Lung (tissue), 12 donors: ENCODE results near the gene MTA1. TPM values are rescaled to one million over a fixed set of nuclear protein-coding genes. Genes with fewer than 3 reads are reported as not detected.

Experiments used
- ATAC-seq: fragments of 200-7000 bp; cut with Tn5 transposase; one replicate; pipeline ENCODE4 v1.9.1; 2020; ENCODE audit warnings: moderate number of reproducible peaks; ENCODE audit not compliant: insufficient read depth, low FRiP score
- DNase-seq, 3 donors: peaks; one replicate each; pipeline ENCODE4 v3.0.0-alpha.2; 2013 to 2017
- H3K27ac ChIP-seq, 2 donors: one replicate each; pipeline ENCODE4 v1.5.1; 2013; ENCODE audit warnings: mild to moderate bottlenecking in 2 of 2, moderate library complexity in 2 of 2, control low read depth in 1 of 2, inconsistent platforms in 1 of 2, low read depth in 1 of 2, low read length in 1 of 2
- H3K27me3 ChIP-seq, 3 donors: one replicate each; pipeline ENCODE4 v1.5.1; 2013; ENCODE audit warnings: low read length in 2 of 3; ENCODE audit not compliant: control insufficient read depth in 3 of 3, insufficient read depth in 3 of 3
- H3K36me3 ChIP-seq, 4 donors: one replicate each; pipeline ENCODE4 v1.5.1; 2013; ENCODE audit warnings: low read length in 4 of 4, mild to moderate bottlenecking in 1 of 4, moderate library complexity in 1 of 4; ENCODE audit not compliant: control insufficient read depth in 4 of 4, insufficient read depth in 4 of 4
- H3K4me1 ChIP-seq, 5 donors: one replicate each; pipeline ENCODE4 v1.5.1; 2013; ENCODE audit warnings: low read length in 5 of 5, mild to moderate bottlenecking in 2 of 5, moderate library complexity in 1 of 5; ENCODE audit not compliant: control insufficient read depth in 5 of 5, insufficient read depth in 5 of 5
- H3K4me3 ChIP-seq: one replicate; pipeline ENCODE4 v1.5.1; 2013; ENCODE audit warnings: mild to moderate bottlenecking, control low read depth, moderate library complexity
- H3K9ac ChIP-seq, 2 donors: one replicate each; pipeline ENCODE4 v1.5.1; 2013; ENCODE audit warnings: low read length in 2 of 2, control low read depth in 1 of 2; ENCODE audit not compliant: insufficient read depth in 1 of 2
- H3K9me3 ChIP-seq, 4 donors: one replicate each; pipeline ENCODE4 v1.5.1; 2013; ENCODE audit warnings: low read length in 3 of 4, mild to moderate bottlenecking in 1 of 4, moderate library complexity in 1 of 4; ENCODE audit not compliant: control insufficient read depth in 4 of 4, insufficient read depth in 3 of 4
- WGBS, 2 donors: extraction: QIAGEN DNeasy Blood & Tissue Kit; methylation state at CpG; one replicate each; pipeline ENCODE4 v1.1.7; 2013; 5-methylcytosine and 5-hydroxymethylcytosine counted together
- polyA plus RNA-seq, 2 donors: library from polyadenylated mRNA; stranded (reverse); fragments of 200-250 nt; gene quantifications; one replicate each; pipeline ENCODE4 v1.2.1, GENCODE V29; 2013
- total RNA-seq, 2 donors: library from RNA; depleted of rRNA in 1 of 2; stranded (reverse); fragments of >200 nt in 1 of 2; gene quantifications; one replicate each; pipeline ENCODE4 v1.2.1, GENCODE V29; 2014 to 2021
- TF ChIP-seq, protein P1 (sequence below): IDR thresholded peaks from 2 replicates; pipeline ENCODE4 v1.5.1; 2012; ENCODE audit warnings: mild to moderate bottlenecking; ENCODE audit errors: control extremely low read depth, extremely low read depth
- donor health status: control.
- donor health status: control.
- donor health status: Bipolar disorder and iron deficiency.
- donor health status: healthy.
- donor health status: DM: yes; HTN: yes; CAD: no.

Gene MTA1
- total and polyA plus RNA-seq, 4 donors = 40.2 to 113 (median 63.6) TPM

- peaks cover 0 to 4% (median 0%) of the 10 kb centered on the region in 5 donors for H3K4me1 ChIP-seq
- ATAC-seq (no peak), DNase-seq (no peak)
- H3K27me3 ChIP-seq = no peaks in the 10 kb centered on the region
- H3K4me3 ChIP-seq = no peak overlapping the region
- H3K9me3 ChIP-seq = no peaks in the 10 kb centered on the region
- TF ChIP-seq, protein P1, sequence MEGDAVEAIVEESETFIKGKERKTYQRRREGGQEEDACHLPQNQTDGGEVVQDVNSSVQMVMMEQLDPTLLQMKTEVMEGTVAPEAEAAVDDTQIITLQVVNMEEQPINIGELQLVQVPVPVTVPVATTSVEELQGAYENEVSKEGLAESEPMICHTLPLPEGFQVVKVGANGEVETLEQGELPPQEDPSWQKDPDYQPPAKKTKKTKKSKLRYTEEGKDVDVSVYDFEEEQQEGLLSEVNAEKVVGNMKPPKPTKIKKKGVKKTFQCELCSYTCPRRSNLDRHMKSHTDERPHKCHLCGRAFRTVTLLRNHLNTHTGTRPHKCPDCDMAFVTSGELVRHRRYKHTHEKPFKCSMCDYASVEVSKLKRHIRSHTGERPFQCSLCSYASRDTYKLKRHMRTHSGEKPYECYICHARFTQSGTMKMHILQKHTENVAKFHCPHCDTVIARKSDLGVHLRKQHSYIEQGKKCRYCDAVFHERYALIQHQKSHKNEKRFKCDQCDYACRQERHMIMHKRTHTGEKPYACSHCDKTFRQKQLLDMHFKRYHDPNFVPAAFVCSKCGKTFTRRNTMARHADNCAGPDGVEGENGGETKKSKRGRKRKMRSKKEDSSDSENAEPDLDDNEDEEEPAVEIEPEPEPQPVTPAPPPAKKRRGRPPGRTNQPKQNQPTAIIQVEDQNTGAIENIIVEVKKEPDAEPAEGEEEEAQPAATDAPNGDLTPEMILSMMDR = no peak
- WGBS, 2 donors = 83 to 90% methylated on average over 12 of the region's 12 CpGs
- H3K9ac ChIP-seq = no peak overlapping the region
- peaks cover 0 to 3% (median under 1%) of the 10 kb centered on the region in 4 donors for H3K36me3 ChIP-seq
- no peak overlapping the region for H3K27ac ChIP-seq
Measured at GRCh38 chr14:105432657-105433056, 13.0 kb downstream of the MTA1 start.

GRCh38 chr14:105433161-105433605 is 13.6 kb downstream of the MTA1 start:
- ATAC-seq (no peak), DNase-seq (no peak)
- Histone ChIP-seq H3K27me3 (no peaks in the 10 kb centered on the region), H3K27ac (no peak overlapping the region), H3K9ac (no peak overlapping the region), H3K9me3 (no peaks in the 10 kb centered on the region), H3K36me3 (peaks cover 0 to 3% (median under 1%) of the 10 kb centered on the region in 4 donors), H3K4me3 (no peak overlapping the region), H3K4me1 (peaks cover 0 to 4% (median 0%) of the 10 kb centered on the region in 5 donors)
- TF ChIP-seq, protein P1 = no peak
- WGBS, 2 donors = 84 to 91% methylated on average over 17 of the region's 17 CpGs

GRCh38 chr14:105436402-105436801 is 16.8 kb downstream of the MTA1 start:
- DNase-seq (no peak), ATAC-seq (no peak)
- Histone ChIP-seq H3K9ac (no peak overlapping the region), H3K4me1 (no peaks in the 10 kb centered on the region), H3K9me3 (no peaks in the 10 kb centered on the region), H3K4me3 (no peak overlapping the region), H3K27me3 (no peaks in the 10 kb centered on the region), H3K27ac (no peak overlapping the region), H3K36me3 (peaks cover 0 to 20% (median 0%) of the 10 kb centered on the region in 4 donors)
- TF ChIP-seq, protein P1 = no peak
- WGBS, 2 donors = 87 to 92% methylated on average over 12 of the region's 12 CpGs
